MM.1S (cell line): ENCODE data around the gene LRMDA.

Experiments used
- DNase-seq: peaks from one replicate; pipeline ENCODE4 v3.0.0-alpha.2; 2015
- H2AFZ ChIP-seq: fragments of 300-600 bp; sonication (generic); 2 replicates; pipeline ENCODE4 v1.6.0; 2016; ENCODE audit warnings: antibody characterized with exemption, low read length
- H3F3A ChIP-seq: fragments of 300-600 bp; sonication (generic); 2 replicates; pipeline ENCODE4 v1.6.1; 2016; ENCODE audit warnings: mild to moderate bottlenecking, antibody characterized with exemption, low read length, moderate library complexity, mixed read lengths; ENCODE audit not compliant: insufficient read depth
- H3K27ac ChIP-seq: fragments of 300-600 bp; sonication (generic); 2 replicates; pipeline ENCODE4 v1.5.1; 2016; ENCODE audit warnings: mild to moderate bottlenecking, low read length
- H3K27me3 ChIP-seq: fragments of 300-600 bp; sonication (generic); replicated peaks from 2 replicates; pipeline ENCODE4 v1.6.0; 2016; ENCODE audit warnings: low read length; ENCODE audit not compliant: insufficient read depth
- H3K36me3 ChIP-seq: fragments of 300-600 bp; sonication (generic); replicated peaks from 2 replicates; pipeline ENCODE4 v1.6.1; 2016; ENCODE audit warnings: mild to moderate bottlenecking, low read length, mixed read lengths; ENCODE audit not compliant: insufficient read depth
- H3K4me1 ChIP-seq: fragments of 300-600 bp; sonication (generic); 2 replicates; pipeline ENCODE4 v1.6.1; 2016; ENCODE audit warnings: low read length, mixed read lengths
- H3K4me2 ChIP-seq: fragments of 300-600 bp; sonication (generic); 2 replicates; pipeline ENCODE4 v1.6.0; 2016; ENCODE audit warnings: low read depth, low read length
- H3K4me3 ChIP-seq: fragments of 300-600 bp; sonication (generic); 2 replicates; pipeline ENCODE4 v1.5.1; 2016; ENCODE audit warnings: low read length, mixed read lengths
- H3K79me2 ChIP-seq: fragments of 300-600 bp; sonication (generic); 2 replicates; pipeline ENCODE4 v1.6.1; 2016; ENCODE audit warnings: mixed run types, low read length, mixed read lengths
- H3K9ac ChIP-seq: fragments of 300-600 bp; sonication (generic); 2 replicates; pipeline ENCODE4 v1.6.1; 2016; ENCODE audit warnings: low read length, mixed read lengths
- H3K9me2 ChIP-seq: fragments of 300-600 bp; sonication (generic); replicated peaks from 2 replicates; pipeline ENCODE4 v1.6.1; 2016; ENCODE audit warnings: mild to moderate bottlenecking, low read length, mixed read lengths; ENCODE audit not compliant: insufficient read depth
- H3K9me3 ChIP-seq: fragments of 300-600 bp; sonication (generic); replicated peaks from 2 replicates; pipeline ENCODE4 v1.6.1; 2016; ENCODE audit warnings: mild to moderate bottlenecking, low read length, mixed read lengths; ENCODE audit not compliant: insufficient read depth
- H4K20me1 ChIP-seq: fragments of 300-600 bp; sonication (generic); 2 replicates; pipeline ENCODE4 v1.6.1; 2016; ENCODE audit warnings: mild to moderate bottlenecking, low read length, moderate library complexity, mixed read lengths; ENCODE audit not compliant: insufficient read depth
- CTCF ChIP-seq: fragments of 300-600 bp; sonication (generic); IDR thresholded peaks from 2 replicates; pipeline ENCODE4 v1.5.1; 2016; ENCODE audit warnings: antibody characterized with exemption, low read length, mixed read lengths
- EZH2 ChIP-seq: fragments of 300-600 bp; sonication (generic); optimal IDR thresholded peaks from 2 replicates; pipeline ENCODE3; 2017; ENCODE audit warnings: low read depth, mild to moderate bottlenecking, antibody characterized with exemption, low read length, mixed read lengths
- EZH2phosphoT487 ChIP-seq: fragments of 300-600 bp; sonication (generic); IDR thresholded peaks from 2 replicates; pipeline ENCODE4 v1.6.1; 2018; ENCODE audit warnings: antibody characterized with exemption, low read length

Gene LRMDA

GRCh38 chr10:76031769-76032699, 600.6 kb downstream of the LRMDA start:
- no peaks in the 10 kb centered on the region for H3K4me1 ChIP-seq
- H3K36me3 ChIP-seq, result no peaks in the 10 kb centered on the region
- TF ChIP-seq EZH2 (no peak), CTCF (no peak), EZH2phosphoT487 (no peak)
- no peak overlapping the region for H3K27ac ChIP-seq
- no peaks in the 10 kb centered on the region for H3F3A ChIP-seq
- no peaks in the 10 kb centered on the region for H3K79me2 ChIP-seq
- H3K4me2 ChIP-seq, result no peak overlapping the region
- H4K20me1 ChIP-seq, result no peaks in the 10 kb centered on the region
- no peaks in the 10 kb centered on the region for H3K27me3 ChIP-seq
- no peak overlapping the region for H2AFZ ChIP-seq
- H3K4me3 ChIP-seq, result no peak overlapping the region
- H3K9me2 ChIP-seq, result no peaks in the 10 kb centered on the region
- H3K9me3 ChIP-seq, result no peaks in the 10 kb centered on the region
- DNase-seq, result no peak
- H3K9ac ChIP-seq, result no peak overlapping the region

GRCh38 chr10:76032700-76033039, 601.2 kb downstream of the LRMDA start:
- DNase-seq, result no peak
- Histone ChIP-seq H3F3A (no peaks in the 10 kb centered on the region), H3K4me1 (no peaks in the 10 kb centered on the region), H3K9ac (no peak overlapping the region), H3K27ac (no peak overlapping the region), H3K9me3 (no peaks in the 10 kb centered on the region), H3K4me3 (no peak overlapping the region), H4K20me1 (no peaks in the 10 kb centered on the region), H3K9me2 (no peaks in the 10 kb centered on the region), H3K4me2 (no peak overlapping the region), H3K36me3 (no peaks in the 10 kb centered on the region), H3K27me3 (no peaks in the 10 kb centered on the region), H2AFZ (no peak overlapping the region), H3K79me2 (no peaks in the 10 kb centered on the region)
- no peak for TF ChIP-seq EZH2phosphoT487
- TF ChIP-seq CTCF, result no peak
- no peak for TF ChIP-seq EZH2

GRCh38 chr10:76033457-76034196, 602.2 kb downstream of the LRMDA start:
- Histone ChIP-seq H3K4me3 (no peak overlapping the region), H3K36me3 (no peaks in the 10 kb centered on the region), H4K20me1 (no peaks in the 10 kb centered on the region), H3K79me2 (no peaks in the 10 kb centered on the region), H3K4me1 (no peaks in the 10 kb centered on the region), H3F3A (no peaks in the 10 kb centered on the region), H3K4me2 (no peak overlapping the region), H3K9me2 (no peaks in the 10 kb centered on the region), H3K27me3 (no peaks in the 10 kb centered on the region), H3K9ac (no peak overlapping the region), H2AFZ (no peak overlapping the region), H3K27ac (no peak overlapping the region), H3K9me3 (no peaks in the 10 kb centered on the region)
- DNase-seq, result no peak
- no peak for TF ChIP-seq CTCF
- TF ChIP-seq EZH2phosphoT487, result no peak
- TF ChIP-seq EZH2, result no peak
